Osteocyte (in vitro differentiated cells): ENCODE results near the gene ELANE. TPM values are rescaled to one million over a fixed set of nuclear protein-coding genes. Genes with fewer than 3 reads are reported as not detected.

Experiments used
- DNase-seq: peaks from one replicate; pipeline ENCODE4 v3.0.0; 2021; ENCODE audit warnings: mixed read lengths; ENCODE audit not compliant: unreplicated experiment; ENCODE audit errors: extremely low spot score
- H3K27ac Mint-ChIP-seq: one replicate; pipeline ENCODE4 v1.8.0; 2021; ENCODE audit warnings: mild to moderate bottlenecking, mixed read lengths; ENCODE audit not compliant: unreplicated experiment
- H3K27me3 Mint-ChIP-seq: one replicate; pipeline ENCODE4 v1.8.0; 2021; ENCODE audit warnings: mixed read lengths; ENCODE audit not compliant: unreplicated experiment
- H3K36me3 Mint-ChIP-seq: one replicate; pipeline ENCODE4 v1.8.0; 2021; ENCODE audit warnings: mixed read lengths; ENCODE audit not compliant: unreplicated experiment
- H3K4me1 Mint-ChIP-seq: one replicate; pipeline ENCODE4 v1.8.0; 2021; ENCODE audit warnings: mixed read lengths; ENCODE audit not compliant: unreplicated experiment
- H3K4me3 Mint-ChIP-seq: one replicate; pipeline ENCODE4 v1.8.0; 2021; ENCODE audit warnings: mild to moderate bottlenecking, moderate library complexity, mixed read lengths; ENCODE audit not compliant: unreplicated experiment
- H3K9me3 Mint-ChIP-seq: one replicate; pipeline ENCODE4 v1.8.0; 2021; ENCODE audit warnings: mixed read lengths; ENCODE audit not compliant: unreplicated experiment
- total RNA-seq: library from RNA; stranded (reverse); gene quantifications from 2 replicates; pipeline ENCODE4 v1.2.1, GENCODE V29; 2021
- TF ChIP-seq, protein P1 (sequence below): fragments of 200-600 bp; sonication (generic); IDR thresholded peaks from 2 replicates; pipeline ENCODE4 v1.5.0; 2021; ENCODE audit warnings: antibody characterized with exemption, mild to moderate bottlenecking, moderate library complexity

ELANE gene
- total RNA-seq, 1 donor from 2014 or later: 1.2 TPM

GRCh38 chr19:811506-812048 lies 40.5 kb upstream of the ELANE start:
- H3K4me3 Mint-ChIP-seq: no peak overlapping the region
- H3K4me1 Mint-ChIP-seq: peaks cover 6% of the 10 kb centered on the region
- TF ChIP-seq, protein P1, sequence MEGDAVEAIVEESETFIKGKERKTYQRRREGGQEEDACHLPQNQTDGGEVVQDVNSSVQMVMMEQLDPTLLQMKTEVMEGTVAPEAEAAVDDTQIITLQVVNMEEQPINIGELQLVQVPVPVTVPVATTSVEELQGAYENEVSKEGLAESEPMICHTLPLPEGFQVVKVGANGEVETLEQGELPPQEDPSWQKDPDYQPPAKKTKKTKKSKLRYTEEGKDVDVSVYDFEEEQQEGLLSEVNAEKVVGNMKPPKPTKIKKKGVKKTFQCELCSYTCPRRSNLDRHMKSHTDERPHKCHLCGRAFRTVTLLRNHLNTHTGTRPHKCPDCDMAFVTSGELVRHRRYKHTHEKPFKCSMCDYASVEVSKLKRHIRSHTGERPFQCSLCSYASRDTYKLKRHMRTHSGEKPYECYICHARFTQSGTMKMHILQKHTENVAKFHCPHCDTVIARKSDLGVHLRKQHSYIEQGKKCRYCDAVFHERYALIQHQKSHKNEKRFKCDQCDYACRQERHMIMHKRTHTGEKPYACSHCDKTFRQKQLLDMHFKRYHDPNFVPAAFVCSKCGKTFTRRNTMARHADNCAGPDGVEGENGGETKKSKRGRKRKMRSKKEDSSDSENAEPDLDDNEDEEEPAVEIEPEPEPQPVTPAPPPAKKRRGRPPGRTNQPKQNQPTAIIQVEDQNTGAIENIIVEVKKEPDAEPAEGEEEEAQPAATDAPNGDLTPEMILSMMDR: no peak
- no peaks in the 10 kb centered on the region for H3K9me3 Mint-ChIP-seq
- no peaks in the 10 kb centered on the region for H3K27me3 Mint-ChIP-seq
- H3K36me3 Mint-ChIP-seq: peaks cover 27% of the 10 kb centered on the region
- DNase-seq: no peak
- H3K27ac Mint-ChIP-seq: no peak overlapping the region

GRCh38 chr19:812049-812746 lies 39.9 kb upstream of the ELANE start:
- no peak overlapping the region for H3K27ac Mint-ChIP-seq
- no peak for DNase-seq
- peaks cover 23% of the 10 kb centered on the region for H3K36me3 Mint-ChIP-seq
- no peaks in the 10 kb centered on the region for H3K9me3 Mint-ChIP-seq
- H3K4me1 Mint-ChIP-seq: peaks cover 6% of the 10 kb centered on the region
- no peak overlapping the region for H3K4me3 Mint-ChIP-seq
- TF ChIP-seq, protein P1: no peak
- H3K27me3 Mint-ChIP-seq: no peaks in the 10 kb centered on the region

DNA sequence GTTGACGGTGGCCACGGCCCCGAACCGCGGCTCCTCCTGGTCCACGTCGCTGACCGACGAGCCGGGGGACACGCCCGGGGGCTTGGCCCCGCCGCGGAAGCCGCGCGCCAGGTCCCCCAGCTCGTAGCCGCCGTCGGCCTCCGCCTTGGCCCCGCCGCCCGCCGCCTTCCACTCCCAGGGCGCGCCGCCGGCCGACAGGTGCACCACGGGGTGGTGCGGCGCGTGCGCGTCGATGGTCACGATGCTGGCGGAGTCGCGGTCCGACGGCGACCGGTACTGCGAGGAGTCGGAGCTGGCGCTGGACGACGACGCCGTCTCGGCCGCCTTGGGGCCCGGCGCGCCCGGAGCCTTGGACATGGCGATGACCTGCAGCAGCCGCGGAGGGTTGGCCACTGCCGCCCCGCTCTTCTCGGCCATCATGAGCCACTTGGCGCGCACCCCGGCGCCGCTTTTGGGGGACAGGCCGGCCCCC lies 39.3 kb upstream of the ELANE start:
- no peaks in the 10 kb centered on the region for H3K9me3 Mint-ChIP-seq
- H3K27ac Mint-ChIP-seq: no peak overlapping the region
- H3K27me3 Mint-ChIP-seq: no peaks in the 10 kb centered on the region
- peaks cover 17% of the 10 kb centered on the region for H3K36me3 Mint-ChIP-seq
- H3K4me3 Mint-ChIP-seq: no peak overlapping the region
- no peaks in the 10 kb centered on the region for H3K4me1 Mint-ChIP-seq
- TF ChIP-seq, protein P1: no peak
- DNase-seq: no peak

DNA sequence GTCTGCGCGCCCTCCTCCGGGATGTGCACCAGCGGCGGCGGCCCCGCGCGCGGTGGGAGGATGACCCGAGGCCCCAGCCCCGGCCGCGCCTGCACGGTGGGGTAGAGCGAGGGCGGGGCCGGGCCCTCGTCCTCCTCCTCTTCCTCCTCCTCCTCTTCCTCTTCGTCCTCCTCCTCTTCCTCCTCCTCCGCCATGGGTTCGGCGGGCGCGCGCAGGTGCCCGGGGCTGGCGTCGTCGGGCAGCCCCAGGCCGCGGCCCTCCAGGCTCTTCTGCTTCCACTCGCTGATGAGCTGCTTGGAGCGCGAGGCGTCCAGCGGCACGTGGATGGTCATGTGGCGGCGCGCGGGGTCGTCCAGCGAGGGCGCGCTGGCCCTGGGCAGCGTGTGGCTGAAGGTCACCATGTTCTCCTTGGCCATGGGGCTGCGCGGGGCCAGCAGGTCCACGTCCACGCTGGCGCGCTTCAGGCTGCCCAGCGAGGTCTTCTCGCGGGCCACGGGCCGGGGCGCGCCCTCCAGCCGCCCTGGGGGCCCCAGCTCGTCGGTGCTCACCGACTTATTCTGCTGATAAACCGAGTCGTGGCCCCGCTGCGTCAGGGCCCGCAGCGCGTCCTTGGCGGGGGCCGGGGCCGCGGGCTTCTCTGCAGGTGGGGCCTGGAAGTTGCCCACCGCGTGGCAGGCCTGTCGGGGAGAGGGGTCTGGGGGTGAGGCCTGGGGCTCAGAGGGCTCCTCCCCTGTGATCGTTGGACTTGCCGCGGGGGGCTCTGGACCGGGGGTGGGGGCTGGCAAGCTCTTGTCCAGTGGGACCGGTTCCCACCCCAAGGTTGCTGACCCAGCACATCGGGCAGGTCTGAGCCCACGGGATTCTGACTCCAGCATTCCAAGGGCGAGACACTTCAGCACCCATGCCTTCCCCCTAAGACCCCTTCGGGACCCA lies 38.6 kb upstream of the ELANE start:
- Mint-ChIP-seq H3K27ac (no peak overlapping the region), H3K36me3 (peaks cover 15% of the 10 kb centered on the region), H3K4me1 (no peaks in the 10 kb centered on the region), H3K9me3 (no peaks in the 10 kb centered on the region), H3K27me3 (no peaks in the 10 kb centered on the region), H3K4me3 (no peak overlapping the region)
- no peak for DNase-seq
- TF ChIP-seq, protein P1: no peak
